Putamen (tissue), 1 donor: Measurements from ENCODE around the gene SHC3.

Experiments
- DNase-seq: peaks from one replicate; pipeline ENCODE4 v3.0.0-alpha.2; 2016; ENCODE audit warnings: low spot score

The SHC3 gene

DNA sequence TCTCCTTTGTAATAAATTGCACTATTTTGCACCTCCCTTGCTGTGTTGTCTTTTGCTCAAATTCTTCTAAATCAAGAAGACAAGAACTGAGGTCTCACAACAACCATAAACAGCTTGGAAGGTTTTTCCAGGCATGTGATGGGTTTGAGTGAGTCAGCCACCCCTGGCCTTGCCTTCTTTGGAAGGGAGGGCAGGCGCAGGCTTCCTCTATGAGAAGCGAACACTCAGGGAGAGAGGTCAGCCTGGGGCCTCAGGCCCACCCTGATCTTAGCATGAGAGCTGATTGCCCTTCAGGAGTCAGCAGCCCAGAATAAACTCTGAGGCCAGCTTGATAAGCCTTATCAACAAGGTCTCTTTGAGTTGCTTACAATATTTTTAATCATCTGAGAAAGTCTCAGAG is 155.7 kb downstream of the SHC3 start:
- no peak for DNase-seq

DNA sequence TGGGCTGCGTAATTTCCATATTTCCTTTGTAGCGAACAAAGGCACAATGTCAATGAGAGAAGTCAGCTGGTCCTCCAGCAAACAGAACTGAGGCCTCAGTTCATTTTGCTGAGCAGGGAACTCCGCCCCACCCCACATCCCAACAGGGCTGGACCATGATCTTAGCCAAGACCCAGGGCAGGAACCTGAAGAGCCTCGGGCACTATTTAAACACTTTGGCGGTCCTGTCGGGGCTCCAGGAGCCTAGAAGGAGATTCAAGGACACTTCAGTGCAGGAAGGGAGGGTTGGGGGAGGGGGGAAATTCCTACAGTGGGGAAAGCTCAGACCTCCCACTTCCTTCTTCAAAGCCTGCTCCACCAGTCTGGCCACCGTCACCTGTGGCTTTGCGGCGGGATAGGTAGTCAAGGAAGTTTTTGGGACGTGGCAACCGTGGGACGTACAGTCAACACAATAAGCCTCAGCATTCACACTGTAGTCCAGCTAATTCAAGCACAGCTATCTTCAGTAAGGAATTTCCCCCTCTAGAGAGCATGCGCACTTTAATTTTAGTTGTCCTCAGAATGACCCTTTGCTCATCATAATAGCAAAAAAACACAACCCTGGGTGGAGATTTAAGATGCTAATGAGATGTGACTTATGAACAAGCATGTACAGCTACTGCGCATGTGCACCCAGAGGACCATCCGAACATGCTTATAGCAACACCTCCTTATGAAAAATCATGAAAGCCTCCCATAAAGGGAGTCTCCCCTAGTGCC is 156.4 kb downstream of the SHC3 start:
- no peak for DNase-seq

GRCh38 chr9:89021154-89021803 is 157.3 kb downstream of the SHC3 start:
- no peak for DNase-seq

DNA sequence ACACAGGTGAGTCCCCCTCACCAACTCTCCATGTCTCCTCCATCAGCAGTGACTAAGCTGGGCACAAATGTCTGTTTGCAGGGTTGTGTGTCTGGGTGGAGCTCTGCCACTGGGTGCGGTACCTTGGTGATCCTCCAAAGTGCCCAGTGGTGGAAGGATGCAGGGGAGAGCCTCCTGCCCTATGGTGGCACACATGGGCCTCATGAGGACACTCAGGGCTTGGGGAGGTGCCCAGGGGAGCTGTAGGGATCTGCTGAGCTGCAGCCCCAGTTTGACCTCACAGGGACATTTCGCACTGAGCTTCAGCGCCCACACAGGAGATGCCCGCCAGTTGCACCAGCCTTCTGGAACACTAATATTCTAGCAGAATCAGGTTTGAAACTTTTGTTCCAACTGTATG is 157.9 kb downstream of the SHC3 start:
- no peak for DNase-seq

DNA sequence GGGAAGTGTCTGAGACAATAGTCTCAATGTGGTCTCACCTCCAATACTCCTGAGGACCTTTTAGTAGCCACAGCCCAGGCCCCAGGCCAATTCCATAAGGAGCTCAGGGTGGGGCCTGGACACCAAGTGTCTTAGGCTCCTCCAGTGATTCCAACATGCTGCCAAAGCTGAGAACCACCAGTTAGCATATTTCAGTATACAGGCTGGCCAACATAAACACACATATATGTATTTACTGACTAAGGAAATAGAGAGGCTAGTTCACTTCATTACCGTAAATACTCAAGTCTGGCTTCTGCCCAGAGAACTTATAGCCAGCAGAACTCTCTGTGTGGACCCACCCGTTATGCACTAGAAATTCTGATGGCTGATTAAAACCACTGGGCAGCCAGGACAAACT is 163.3 kb downstream of the SHC3 start:
- no peak for DNase-seq

- no peak for DNase-seq
These were observed 164.5 kb downstream of the SHC3 start for GRCh38 chr9:89014153-89014552.

DNA sequence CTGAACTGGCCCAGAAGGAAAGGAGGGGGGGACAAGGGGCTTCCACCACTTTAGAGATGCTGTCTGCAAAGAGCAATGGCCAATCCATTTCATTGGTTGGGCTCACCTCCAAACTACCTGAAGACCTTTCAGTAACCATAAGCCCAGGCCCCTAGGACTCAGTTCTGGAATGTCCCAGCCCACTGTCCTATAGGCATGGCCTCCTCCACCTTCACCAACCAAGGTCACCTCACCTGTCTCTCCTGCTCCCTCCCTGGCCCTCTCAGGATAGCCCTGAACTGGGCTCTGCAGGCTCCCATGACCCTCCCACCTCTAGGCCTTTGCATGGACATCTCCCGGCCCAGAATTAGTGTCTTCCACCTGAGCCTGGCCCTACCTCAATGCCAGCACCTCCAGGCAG is 165.0 kb downstream of the SHC3 start:
- DNase-seq, result no peak

- no peak for DNase-seq
These were observed 166.2 kb downstream of the SHC3 start for GRCh38 chr9:89012294-89013042.

- DNase-seq, result no peak
These were observed 166.9 kb downstream of the SHC3 start for GRCh38 chr9:89011683-89012082.

GRCh38 chr9:89010526-89011111 is 168.0 kb downstream of the SHC3 start:
- no peak for DNase-seq

DNA sequence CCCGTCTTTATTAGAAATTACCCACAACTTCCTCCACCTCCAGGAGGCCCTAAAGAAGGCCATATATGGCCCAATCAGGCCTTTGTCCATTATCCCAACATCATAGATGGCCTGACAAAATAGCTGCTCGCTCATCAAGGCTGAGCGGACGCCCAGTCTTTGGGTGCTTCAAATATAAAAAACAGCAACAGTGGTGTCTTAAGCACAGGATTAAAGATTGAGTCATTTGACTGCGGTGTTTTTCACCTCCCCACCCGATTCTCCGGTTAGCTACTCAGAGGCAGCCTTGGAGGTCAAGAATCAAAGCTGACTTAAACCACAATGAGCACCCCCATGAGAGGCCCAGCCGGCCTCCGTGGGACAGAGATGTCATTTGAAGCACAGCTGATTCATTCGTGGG is 168.6 kb downstream of the SHC3 start:
- DNase-seq, result no peak

DNA sequence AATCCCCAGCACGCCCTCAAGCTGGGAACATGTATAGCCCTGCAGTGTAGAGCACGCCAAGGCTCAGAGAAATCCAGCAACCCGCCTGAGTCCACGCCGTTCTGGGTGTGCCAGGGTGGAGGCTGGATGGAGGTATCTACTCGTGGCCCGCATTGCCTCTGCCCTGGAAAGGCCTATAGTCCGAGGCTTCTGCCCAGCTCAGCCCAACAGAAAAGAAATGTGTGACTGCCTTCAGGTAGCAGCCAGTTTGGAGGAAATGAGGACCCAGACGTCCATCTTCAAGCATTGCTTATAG is 169.1 kb downstream of the SHC3 start:
- no peak for DNase-seq

DNA sequence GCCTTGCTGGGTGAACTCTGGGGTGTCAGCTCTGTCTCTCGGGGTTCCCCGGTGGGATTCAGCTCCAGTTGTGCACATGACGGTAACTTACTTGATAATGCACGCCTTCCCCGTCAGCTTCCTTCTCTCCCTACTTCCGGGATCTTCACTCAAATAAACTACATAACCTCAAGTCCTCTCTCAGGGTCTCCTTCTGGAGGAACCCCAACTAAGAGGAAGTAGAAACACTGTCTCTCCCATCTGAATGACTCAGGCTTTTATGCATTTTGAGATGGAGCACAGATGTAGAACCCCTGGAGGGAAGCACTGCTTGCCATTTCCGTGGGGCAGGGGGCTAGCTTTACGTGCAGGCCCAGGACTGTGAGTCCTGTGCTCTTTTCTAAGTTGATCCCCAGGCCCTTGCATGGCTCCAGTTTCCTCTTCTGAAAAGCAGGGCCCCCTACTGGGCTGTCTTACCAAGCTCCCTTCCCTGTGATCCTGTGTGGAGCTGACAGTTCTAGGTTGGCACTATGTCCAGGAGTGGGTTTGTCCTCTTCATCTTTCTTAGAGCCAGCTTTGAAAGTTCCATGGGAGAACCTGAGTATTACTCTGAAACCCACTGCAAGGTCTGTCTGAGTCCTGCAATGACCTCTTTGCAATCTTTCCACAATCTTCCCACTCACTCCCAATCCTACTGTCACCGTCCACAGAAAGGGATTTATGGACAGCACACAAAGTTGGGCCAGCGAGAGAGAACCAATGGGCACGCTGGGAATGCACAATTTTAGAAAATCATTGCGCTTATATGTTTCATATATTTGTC is 169.7 kb downstream of the SHC3 start:
- DNase-seq, result no peak

DNA sequence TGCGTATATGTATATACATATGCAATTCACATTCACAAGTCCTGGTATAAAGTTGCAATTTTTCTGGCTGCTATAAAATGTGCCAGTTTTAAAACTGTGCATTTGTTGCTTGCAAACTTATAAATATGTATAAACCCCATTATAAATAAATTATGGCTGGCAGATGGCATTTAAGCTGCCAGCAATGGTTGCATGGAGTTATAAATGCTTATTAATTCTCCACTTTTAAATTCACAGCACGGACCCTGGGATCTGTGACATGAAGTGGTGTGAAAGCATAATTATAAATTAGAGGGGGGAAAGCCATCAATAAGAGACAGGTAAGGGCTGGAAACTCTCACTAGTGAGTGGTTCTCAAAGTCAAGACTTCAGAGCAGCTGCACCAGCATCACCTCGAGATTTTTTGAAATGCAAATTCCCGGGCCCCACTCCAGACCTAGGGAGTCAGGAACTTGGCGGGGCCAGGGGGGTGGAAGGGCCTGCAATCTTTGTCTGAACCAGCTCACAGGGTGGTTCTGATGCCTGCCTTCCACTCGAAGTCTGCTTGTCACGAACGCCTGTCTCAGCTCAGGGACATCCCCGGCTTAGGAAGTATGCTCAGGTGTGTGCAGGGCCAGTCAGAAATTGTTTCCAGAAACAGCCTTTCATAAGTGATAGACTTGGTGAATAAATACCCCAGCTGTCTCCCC is 170.4 kb downstream of the SHC3 start:
- DNase-seq, result no peak

- peak; percentile 23 for DNase-seq
These were observed 171.3 kb downstream of the SHC3 start for GRCh38 chr9:89006996-89007967.

DNA sequence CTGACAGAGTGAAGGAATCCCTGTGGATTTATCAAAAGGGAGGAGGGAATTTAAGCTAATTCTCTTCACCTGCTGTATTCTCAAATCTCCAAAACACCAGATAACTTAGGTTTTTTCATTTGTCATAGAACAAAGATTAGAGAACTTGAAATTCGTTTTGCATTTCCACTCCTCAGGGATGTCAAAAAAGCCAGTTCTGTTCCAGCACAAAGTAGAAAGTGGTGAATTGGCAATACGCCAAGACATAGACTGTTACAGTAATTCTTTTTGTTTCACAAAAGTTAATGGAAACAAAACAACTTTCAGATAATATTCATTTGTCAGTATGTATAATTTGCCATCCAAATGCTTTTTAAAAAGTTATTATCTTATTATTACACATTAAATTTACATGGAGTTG is 172.4 kb downstream of the SHC3 start:
- no peak for DNase-seq

- no peak for DNase-seq
These were observed 173.3 kb downstream of the SHC3 start for GRCh38 chr9:89005323-89005722.

DNA sequence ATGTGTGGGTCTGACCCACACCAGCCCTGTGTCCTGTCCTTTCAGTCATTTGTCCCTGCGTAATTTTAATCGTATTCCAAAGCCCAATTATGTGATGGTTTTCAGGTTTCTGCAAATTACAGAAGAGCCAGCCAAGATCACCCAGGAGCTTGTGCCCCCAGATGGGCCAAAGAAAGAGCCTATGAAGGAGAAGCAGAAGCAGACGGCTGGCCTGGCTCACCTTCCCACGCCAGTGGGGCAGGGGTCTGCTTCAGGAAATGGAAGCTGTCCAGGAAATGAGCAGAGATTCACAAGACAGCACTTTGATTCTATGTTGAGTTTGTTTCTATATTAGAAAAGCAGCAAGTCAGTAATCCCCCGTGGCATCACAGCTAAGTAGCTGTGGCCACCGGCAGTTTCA is 175.6 kb downstream of the SHC3 start:
- DNase-seq, result no peak

- DNase-seq, result no peak
These were observed 176.6 kb downstream of the SHC3 start for GRCh38 chr9:89001917-89002540.
